GM12875 (cell line): ENCODE data around the gene ITPR1.

Experiments used
- H3K4me3 ChIP-seq: one replicate; pipeline ENCODE4 v1.5.1; 2011; ENCODE audit warnings: low read depth, low read length, control low read depth
- TF ChIP-seq, protein P1 (sequence below): IDR thresholded peaks from 2 replicates; pipeline ENCODE4 v1.5.1; 2011; ENCODE audit warnings: low read depth, mild to moderate bottlenecking, control low read depth, inconsistent platforms, low read length, moderate library complexity, borderline replicate concordance; ENCODE audit not compliant: insufficient read depth

Gene ITPR1

DNA sequence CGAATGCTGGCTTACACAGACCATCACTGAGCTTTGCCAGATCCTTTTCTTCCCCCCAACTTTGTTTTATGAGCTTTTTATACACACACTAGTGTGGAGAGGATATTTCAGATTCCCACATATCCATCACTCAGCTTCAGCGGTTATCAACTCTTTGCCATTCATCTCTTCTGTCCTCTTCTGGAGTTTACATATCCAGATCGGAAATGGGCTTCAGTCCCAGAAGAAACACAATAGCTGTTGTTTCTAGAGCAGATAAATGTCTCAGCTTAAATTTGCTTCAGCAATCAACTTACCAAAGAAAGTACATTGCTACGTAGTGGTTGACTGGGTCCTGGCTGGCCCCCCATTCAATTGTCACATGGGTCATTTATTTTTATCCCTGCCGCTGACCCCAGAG lies 300.2 kb downstream of the ITPR1 start:
- TF ChIP-seq, protein P1, sequence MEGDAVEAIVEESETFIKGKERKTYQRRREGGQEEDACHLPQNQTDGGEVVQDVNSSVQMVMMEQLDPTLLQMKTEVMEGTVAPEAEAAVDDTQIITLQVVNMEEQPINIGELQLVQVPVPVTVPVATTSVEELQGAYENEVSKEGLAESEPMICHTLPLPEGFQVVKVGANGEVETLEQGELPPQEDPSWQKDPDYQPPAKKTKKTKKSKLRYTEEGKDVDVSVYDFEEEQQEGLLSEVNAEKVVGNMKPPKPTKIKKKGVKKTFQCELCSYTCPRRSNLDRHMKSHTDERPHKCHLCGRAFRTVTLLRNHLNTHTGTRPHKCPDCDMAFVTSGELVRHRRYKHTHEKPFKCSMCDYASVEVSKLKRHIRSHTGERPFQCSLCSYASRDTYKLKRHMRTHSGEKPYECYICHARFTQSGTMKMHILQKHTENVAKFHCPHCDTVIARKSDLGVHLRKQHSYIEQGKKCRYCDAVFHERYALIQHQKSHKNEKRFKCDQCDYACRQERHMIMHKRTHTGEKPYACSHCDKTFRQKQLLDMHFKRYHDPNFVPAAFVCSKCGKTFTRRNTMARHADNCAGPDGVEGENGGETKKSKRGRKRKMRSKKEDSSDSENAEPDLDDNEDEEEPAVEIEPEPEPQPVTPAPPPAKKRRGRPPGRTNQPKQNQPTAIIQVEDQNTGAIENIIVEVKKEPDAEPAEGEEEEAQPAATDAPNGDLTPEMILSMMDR: no peak
- no peak overlapping the region for H3K4me3 ChIP-seq

DNA sequence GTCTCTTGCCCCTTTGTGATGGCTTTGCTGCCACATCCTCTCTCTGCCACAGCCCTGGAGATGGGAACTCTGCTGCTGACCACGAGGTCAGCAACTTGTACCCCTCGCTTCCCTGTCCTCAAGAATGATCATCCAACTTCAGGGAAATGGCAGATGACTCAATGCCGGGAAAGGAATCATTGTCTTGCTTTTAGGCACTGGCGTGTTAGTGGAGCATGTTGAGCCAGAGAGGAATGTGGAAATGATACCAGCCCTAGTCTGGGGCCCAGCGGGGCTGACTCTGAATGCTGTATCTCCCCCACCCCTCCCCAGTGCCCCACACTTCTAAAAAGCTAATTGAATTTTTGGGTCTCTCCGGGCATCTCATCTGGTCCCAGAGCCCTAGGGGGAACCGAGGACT lies 301.2 kb downstream of the ITPR1 start:
- TF ChIP-seq, protein P1: no peak
- H3K4me3 ChIP-seq: no peak overlapping the region

DNA sequence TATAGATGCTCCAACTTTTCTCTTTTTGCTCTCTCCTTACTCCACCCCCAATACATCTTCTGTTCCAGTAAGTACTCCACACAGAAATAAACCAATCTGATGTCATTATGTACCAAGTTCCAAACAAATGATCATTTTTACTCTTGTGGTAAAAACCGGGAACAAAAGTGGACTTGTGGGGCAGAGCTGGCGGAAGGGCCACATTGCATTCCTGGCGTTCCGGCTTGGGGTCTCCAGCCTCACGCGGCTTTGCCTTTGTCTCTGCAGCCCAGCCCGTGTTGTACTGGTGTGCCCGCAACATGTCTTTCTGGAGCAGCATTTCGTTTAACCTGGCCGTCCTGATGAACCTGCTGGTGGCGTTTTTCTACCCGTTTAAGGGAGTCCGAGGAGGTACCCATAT lies 301.6 kb downstream of the ITPR1 start:
- no peak overlapping the region for H3K4me3 ChIP-seq
- TF ChIP-seq, protein P1: no peak

DNA sequence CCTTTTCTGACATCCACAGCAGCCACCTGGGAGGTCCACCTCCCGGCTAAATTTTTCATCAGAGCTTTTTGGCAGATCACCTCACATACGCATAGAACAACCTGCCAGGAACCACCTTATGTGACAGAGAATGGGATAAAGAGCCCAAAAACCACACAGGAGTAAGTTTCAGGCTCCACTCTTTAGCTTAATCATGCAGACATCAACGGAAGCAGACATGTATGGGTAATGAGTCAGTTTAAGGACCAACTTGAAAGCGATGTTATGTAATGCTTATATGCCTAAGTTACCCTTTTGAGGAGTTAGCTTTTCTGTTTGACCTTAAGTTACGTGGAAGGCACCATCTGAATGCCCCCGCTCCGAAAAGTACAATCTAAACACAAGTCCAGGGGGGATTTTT lies 302.8 kb downstream of the ITPR1 start:
- no peak overlapping the region for H3K4me3 ChIP-seq
- TF ChIP-seq, protein P1: no peak

DNA sequence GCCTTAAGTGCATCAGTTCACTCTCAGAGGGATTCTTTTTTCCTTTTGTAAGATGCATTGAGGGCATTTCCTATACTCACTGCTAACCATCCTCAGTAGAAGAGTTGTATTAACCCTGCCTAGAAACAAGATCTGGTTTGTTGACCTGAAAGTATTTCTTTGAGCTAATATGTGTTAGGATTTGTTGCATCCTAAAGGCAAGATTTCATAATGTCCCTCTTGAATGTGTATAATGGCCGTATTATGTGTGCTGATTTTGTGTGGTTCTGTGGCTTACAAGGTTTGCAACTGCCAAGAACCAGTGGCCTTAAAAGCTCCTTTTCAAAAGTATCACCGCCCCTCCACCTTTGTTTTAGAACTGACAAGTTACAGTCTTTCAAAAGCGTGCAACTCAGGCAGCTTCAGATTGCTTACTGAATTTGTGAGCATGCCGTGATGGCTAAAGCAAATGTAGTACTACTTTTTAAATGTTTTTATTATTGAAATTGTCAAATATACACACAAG lies 304.1 kb downstream of the ITPR1 start:
- no peak overlapping the region for H3K4me3 ChIP-seq

DNA sequence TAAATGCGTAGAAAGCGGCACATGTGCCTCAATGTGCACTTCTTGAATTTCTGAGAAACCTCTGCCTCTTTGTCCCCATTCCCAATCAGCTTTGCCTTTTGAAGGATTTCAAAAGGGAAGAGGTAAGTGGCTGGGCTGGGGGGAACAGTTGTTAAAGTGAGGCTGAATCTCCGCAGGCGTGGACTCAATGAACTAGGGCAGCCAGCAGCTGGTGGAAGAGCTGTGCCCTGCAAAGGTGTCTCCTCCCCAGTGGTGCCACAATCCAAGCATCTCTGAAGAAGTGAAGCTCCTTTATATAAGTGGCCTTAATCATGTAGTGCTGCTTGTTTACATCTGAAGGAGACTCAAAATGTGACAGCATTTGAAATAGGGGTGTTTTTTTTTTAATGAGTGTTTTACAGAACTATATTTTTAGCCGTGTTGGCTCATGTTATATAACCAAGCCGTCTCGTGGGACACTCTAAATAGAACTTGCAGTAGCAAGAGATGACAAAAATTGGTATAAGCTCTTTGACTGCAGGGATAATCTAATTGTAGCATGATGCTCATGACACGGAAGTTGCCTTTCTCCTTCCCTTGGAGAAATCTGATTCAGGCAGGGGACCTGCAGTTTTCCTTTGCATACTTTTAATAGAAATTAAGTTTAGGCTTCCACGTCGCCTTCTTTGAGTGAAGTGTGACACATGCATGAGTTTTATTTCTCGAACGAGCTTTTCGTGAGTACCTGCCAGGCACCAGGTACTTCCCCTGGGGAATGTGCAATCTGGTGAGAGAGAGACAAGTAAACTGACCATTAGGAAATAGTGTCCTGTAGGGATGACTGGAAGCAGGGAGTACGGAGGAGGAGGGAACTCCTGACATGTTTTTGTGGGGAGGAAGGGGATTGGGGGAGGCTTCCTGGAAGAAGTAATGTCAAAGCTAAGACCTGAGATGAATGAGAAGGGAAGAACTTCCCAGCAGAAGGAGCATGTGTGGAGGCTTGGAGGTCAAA lies 306.4 kb downstream of the ITPR1 start:
- TF ChIP-seq, protein P1: no peak
- H3K4me3 ChIP-seq: no peak overlapping the region

More for the DNA sequence above, 304.1 kb downstream of the ITPR1 start:
- TF ChIP-seq, protein P1: no peak

DNA sequence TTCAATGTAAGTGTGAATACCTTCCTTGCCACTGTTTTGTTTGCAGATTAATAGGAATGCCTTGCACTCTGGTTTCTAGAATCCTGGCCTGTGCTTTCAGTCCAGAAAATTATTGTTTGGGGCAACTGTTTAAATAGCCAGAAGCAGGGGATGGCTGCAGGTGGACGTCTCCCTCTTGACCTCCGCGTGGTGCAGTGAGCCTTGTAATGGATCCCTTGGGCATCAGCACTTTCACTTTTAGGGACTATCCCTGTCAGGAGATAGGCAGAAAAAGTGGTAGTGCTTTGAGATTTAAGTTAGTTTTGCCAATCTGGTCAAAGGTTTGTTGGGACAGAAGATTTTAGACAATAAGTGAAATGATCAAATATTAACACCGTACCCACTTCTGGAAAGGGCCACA lies 307.4 kb downstream of the ITPR1 start:
- TF ChIP-seq, protein P1: no peak
- no peak overlapping the region for H3K4me3 ChIP-seq
